Epidermal melanocyte (primary cell): ENCODE results near the gene HOXB6.
A peak's percentile ranks its signal among the peaks of the same experiment; 100 is the strongest.

Experiments
- DNase-seq: peaks from one replicate; pipeline ENCODE4 v3.0.0; 2011; ENCODE audit warnings: low spot score; ENCODE audit not compliant: insufficient read length

HOXB6 gene

DNA sequence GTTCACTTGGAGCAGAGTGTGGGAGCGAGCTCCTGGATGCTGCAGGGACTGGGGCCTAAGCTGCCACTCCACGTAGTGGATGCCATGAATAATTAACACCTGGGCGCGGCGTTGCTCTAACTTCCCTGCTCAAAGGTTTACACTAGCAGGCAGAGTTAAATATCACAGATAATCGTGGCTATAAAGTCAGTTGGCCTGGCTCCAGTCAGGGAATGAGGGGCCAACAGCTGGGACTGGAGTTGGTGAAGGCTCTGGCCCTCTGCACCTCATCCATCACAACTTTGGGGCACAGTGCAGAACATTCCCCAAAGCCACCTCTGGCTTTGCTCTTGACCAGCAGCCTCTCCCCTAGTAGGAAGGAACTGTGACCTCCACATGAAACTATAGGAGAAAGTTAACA, 37.6 kb downstream of the HOXB6 start:
- DNase-seq: no peak

DNA sequence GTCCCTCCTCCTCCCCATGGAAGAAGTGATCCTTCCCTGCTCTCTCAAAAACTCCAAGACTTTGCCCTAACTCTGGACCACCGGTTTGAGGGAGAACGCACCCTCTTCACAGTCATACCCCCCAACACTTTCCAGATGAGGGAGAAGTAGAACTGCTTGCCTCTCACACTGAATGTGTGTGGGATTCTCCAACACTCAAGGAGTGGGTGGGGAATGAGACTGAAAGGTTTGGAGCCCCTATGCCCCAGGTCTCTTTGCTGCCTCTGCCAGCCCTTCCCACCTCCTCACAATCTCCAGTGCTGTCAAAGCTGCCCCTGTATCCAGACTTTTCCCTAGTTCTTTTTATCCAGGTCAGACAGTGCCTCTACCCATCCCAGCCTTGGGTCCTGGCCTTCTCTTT, 38.1 kb downstream of the HOXB6 start:
- no peak for DNase-seq

- no peak for DNase-seq
Measured at GRCh38 chr17:48565925-48566710, 38.7 kb downstream of the HOXB6 start.

DNA sequence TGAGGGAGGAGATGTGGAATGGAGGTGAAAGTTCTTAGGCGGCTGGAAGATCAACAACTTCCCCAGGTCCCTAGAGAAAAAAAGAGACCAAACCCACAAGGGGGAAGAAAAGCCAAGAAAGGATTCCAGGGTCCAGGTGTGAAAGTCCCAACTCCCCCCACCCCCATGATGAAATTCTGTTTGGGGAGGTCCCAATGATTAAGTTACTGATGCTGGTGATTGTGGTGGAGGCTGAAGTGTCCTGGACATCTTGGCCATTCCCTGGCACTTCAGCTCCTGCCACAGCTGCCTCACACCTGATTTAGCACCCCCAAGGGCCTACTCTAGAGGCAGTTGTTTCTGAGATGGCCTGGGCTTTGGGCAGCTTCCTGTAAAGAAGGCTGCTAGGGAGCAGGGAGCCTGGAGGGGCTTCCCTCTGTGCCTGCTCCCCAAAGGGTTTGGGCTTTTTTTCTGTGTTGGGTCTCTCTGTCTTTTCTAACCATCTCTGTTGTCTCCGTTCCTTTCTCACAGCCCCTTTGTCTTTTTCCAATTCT, 39.7 kb downstream of the HOXB6 start:
- DNase-seq: no peak

DNA sequence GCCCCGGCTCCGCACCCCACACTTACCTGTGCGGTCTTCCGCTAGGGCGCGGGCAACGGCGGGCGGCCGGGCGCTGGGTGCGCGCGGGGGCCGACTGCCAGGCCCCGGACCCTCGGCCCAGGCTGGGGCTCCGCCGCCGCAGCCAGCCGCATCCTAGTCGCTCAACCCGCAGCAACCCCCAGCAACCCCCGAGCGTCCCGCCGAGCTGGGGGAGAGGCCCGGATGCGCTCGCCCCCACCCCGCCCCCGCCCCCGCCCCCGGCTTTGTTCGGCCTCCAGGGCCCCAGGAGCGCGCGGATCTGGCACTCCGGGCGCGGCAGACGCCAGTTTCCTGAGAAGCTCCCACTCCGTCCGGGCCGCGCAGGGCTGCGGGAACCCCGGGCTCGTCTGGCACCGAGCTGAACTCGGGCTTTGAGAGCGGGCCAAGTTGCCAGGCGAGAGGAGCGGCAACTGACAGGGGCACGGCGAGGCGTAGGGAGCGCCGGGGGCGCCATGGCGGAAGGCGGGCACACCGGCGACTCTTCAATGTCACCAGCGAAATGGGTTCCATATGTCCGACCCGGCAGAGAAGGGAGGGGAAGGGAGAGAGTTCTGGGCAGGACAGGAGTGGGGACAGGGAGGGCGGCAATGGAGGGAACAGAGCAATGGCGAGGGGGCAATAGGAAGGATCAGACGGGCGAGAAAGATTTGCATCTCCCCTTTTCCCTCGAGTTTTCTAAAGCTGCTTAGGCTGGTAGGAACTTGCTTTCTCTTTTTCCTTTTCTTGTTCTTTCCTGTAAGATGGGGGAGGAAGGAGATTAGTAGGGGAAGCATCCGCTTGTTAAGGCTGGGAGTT, 40.4 kb downstream of the HOXB6 start:
- DNase-seq: no peak

DNA sequence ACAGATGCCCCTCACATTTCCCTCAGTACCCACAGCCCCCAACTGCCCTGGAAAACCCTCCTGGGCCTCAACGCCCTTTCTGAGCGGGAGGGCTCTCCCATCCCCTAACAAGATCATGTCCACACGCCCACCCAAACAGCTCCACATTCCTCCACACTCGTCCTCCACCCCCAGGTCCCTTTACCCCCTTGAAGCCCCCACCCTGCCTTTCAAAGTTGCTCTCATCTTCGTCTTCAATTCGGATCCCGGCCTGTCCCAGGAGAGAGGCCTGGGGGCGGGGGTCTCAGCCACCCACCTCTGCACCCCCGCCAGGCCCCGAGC, 41.0 kb downstream of the HOXB6 start:
- DNase-seq: no peak

DNA sequence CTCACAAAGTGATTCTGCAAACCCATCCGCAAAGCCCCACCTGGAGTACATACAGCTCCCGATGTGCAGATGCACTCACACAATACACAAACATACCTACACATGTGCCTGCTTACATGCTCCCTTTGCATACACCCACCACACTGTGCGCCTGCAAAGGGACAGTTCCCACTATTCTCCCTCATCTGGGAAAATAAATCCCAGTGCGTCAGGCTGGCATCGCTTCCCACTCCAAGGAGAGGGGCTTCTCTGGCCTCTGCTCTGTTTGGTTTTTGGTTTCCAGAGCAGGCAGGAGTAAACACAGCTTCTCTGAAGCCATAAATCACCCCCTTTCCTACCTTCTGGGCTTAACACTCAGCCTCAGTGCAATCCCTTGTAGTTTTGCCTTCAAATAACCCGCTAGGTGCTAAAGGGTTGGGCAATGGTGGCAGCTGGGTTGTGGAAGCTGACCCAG, 41.4 kb downstream of the HOXB6 start:
- DNase-seq: no peak

DNA sequence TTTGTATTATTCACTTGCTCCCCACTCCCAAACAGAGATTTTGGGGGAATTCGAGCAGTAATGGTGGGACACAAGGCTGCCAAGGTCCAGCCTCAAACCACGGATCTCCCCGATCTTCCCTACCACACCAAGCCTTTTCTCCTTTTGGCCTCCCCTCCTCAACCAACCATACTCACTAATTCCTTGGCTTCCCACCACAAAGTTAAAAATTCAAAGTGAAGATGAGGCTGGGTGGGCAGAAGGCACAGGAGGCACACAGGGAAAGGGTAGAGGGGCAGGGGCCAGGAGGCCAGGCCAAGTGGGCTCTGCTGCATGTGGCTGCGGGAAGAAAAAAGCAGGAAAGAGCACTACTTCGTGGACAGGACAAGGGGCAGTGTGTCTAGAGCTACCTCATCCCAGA, 41.9 kb downstream of the HOXB6 start:
- no peak for DNase-seq

GRCh38 chr17:48561884-48562810, 42.6 kb downstream of the HOXB6 start:
- no peak for DNase-seq

- DNase-seq: no peak
Measured at GRCh38 chr17:48559840-48560817, 44.7 kb downstream of the HOXB6 start.

- DNase-seq: no peak
Measured at GRCh38 chr17:48559122-48559839, 45.5 kb downstream of the HOXB6 start.

DNA sequence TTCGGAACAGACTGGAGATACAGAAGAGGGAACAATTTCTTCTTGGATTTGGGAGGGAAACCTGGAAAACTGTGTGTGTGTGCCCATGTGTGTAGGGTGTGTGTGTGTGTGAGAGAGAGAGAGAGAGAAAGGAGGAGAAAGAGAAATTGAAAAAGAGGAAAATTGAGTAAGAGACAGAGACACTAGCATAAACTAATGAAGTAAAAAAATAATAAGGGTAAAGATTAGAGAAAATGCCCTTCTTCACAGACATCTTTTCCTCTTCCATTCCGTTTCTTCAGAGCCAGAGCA, 46.0 kb downstream of the HOXB6 start:
- no peak for DNase-seq

GRCh38 chr17:48558057-48558830, 46.5 kb downstream of the HOXB6 start:
- no peak for DNase-seq

DNA sequence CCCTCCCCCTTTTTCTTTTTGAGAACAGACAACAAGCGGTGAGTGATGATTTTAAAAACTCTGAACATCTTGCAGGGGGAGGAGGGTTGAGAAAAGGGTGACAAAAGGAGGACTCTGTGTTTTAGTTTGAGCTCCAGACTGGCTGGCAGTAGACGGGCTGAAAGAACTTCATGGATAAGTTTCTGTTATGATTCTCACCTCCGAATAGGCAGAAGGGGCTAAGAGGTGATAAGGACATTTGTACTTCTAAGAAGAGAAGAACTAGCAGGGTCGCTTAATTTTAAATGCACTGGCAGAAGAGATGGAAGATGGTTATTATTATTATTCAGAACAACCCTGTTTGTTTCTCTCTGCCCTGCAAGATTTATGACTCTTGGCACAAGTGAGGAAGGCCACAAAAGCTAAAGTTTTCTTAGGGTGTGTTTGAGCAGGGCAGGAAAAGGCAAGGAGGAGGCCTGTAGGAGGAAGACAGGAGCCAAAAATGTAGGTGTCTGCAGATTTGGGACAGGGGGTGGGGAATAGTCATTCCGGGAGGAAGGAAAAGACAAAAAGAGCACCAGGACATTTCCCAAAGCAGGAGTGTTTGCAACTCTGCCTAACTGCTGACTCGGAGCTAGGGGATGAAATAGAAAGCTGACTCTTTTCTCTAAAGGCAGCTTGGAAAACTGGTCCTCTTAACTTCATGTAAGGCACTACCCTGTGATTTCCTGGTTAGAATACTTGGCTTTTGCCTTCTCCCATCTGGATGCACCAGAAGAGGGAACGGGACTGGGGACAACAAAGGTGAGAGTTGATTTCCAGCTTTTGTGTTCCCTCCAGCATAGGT, 48.0 kb downstream of the HOXB6 start:
- DNase-seq: no peak

GRCh38 chr17:48556229-48556575, 48.6 kb downstream of the HOXB6 start:
- no peak for DNase-seq

- peak; percentile 98 for DNase-seq
Measured at GRCh38 chr17:48555258-48556228, 49.2 kb downstream of the HOXB6 start.
